ENCODE measurements around the gene PPP4R2.
"Not testable (repeated sequence)": the region's sequence is repeated elsewhere in the genome, so short reads cannot be mapped to it uniquely, and the experiment has no call there.

The PPP4R2 gene

DNA sequence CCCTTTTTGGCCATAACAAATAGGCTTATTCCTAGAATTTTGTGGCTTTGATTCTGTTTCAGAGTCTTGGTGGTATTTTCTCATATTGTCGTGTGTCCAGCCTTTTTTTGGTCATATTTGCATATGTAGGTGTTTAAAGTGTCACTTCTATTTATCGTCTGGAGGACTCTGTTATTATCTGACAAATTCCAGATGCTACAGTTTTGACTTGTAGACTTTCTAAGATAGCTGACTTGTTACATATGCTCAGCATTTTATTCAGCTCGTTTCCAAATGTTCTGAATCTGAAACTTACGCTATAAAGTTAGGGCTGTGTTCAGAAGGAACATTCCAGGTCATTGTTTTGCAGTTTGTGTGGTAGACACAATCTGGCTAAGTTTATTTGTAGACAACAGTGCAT lies 1.9 kb downstream of the PPP4R2 start:
- peak overlapping the region; percentile 99 for H3K4me2 ChIP-seq (ENCODE audit: low read depth, low read length, poor library complexity, severe bottlenecking)
- H2AFZ ChIP-seq (ENCODE audit: low read depth, low read length, severe bottlenecking): no peak overlapping the region
- H3K79me2 ChIP-seq (ENCODE audit: insufficient read depth, low read length): peaks cover 67% of the 10 kb centered on the region
- H3K9me2 ChIP-seq (replicated peaks; ENCODE audit: insufficient read depth, low read length): no peaks in the 10 kb centered on the region
- no peaks in the 10 kb centered on the region for H3K9me3 ChIP-seq (ENCODE audit: insufficient read depth, low read length)
- TF ChIP-seq EZH2phosphoT487 (conservative IDR thresholded peaks at IDR 0.05; ENCODE audit: low read length): no peak
- TF ChIP-seq, protein P1, sequence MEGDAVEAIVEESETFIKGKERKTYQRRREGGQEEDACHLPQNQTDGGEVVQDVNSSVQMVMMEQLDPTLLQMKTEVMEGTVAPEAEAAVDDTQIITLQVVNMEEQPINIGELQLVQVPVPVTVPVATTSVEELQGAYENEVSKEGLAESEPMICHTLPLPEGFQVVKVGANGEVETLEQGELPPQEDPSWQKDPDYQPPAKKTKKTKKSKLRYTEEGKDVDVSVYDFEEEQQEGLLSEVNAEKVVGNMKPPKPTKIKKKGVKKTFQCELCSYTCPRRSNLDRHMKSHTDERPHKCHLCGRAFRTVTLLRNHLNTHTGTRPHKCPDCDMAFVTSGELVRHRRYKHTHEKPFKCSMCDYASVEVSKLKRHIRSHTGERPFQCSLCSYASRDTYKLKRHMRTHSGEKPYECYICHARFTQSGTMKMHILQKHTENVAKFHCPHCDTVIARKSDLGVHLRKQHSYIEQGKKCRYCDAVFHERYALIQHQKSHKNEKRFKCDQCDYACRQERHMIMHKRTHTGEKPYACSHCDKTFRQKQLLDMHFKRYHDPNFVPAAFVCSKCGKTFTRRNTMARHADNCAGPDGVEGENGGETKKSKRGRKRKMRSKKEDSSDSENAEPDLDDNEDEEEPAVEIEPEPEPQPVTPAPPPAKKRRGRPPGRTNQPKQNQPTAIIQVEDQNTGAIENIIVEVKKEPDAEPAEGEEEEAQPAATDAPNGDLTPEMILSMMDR (IDR thresholded peaks at IDR 0.05; ENCODE audit: insufficient read depth, low read length, poor library complexity, severe bottlenecking): no peak
- H3K9ac ChIP-seq (ENCODE audit: low read length): peak overlapping the region; percentile 75
- no peaks in the 10 kb centered on the region for H3K27me3 ChIP-seq (ENCODE audit: low read length)
- H3K4me3 ChIP-seq (ENCODE audit: insufficient read depth, low read length, poor library complexity, severe bottlenecking): peak overlapping the region; percentile 81
- no peak overlapping the region for H3K27ac ChIP-seq (ENCODE audit: low read depth, low read length)
- peaks cover 33% of the 10 kb centered on the region for H3K36me3 ChIP-seq (ENCODE audit: low read length)
- peaks cover 36% of the 10 kb centered on the region for H4K20me1 ChIP-seq (ENCODE audit: low read depth, low read length)
- H3F3A ChIP-seq (ENCODE audit: insufficient read depth): peaks cover 11% of the 10 kb centered on the region; the same call in 1 of the 2 replicates

- H3K4me3 ChIP-seq (ENCODE audit: insufficient read depth, low read length, poor library complexity, severe bottlenecking): peak overlapping the region; percentile 81
- peak overlapping the region; percentile 99 for H3K4me2 ChIP-seq (ENCODE audit: low read depth, low read length, poor library complexity, severe bottlenecking)
These were observed 3.3 kb downstream of the PPP4R2 start for GRCh38 chr3:72999951-73000350.

DNA sequence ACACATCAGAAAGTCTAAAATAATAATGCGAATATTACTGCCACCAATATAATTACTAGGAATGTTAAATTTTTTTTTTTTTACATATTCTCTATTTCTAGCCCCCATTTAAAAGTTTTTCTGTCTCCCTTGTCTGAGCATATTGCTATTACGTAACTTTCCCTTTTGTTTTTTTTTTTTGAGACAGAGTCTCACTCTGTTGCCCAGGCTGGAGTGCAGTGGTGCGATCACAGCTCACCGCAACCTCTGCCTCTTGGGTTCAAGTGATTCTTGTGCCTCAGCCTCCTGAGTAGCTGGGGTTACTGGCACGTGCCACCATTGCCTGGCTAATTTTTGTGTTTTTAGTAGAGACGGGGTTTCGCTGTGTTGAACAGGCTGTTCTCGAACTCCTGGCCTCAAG lies 6.4 kb downstream of the PPP4R2 start:
- Histone ChIP-seq H3K36me3 (ENCODE audit: low read length) (peaks cover 43% of the 10 kb centered on the region), H4K20me1 (ENCODE audit: low read depth, low read length) (peaks cover 60% of the 10 kb centered on the region), H3K79me2 (ENCODE audit: insufficient read depth, low read length) (peaks cover 100% of the 10 kb centered on the region)
- H3K9me3 ChIP-seq (ENCODE audit: insufficient read depth, low read length); H3K9me2 ChIP-seq (replicated peaks; ENCODE audit: insufficient read depth, low read length); H3K4me2 ChIP-seq (ENCODE audit: low read depth, low read length, poor library complexity, severe bottlenecking); H3F3A ChIP-seq (ENCODE audit: insufficient read depth); H3K9ac ChIP-seq (ENCODE audit: low read length); H2AFZ ChIP-seq (ENCODE audit: low read depth, low read length, severe bottlenecking); H3K4me3 ChIP-seq (ENCODE audit: insufficient read depth, low read length, poor library complexity, severe bottlenecking); H3K27me3 ChIP-seq (ENCODE audit: low read length); H3K27ac ChIP-seq (ENCODE audit: low read depth, low read length): not testable (repeated sequence)

More at GRCh38 chr3:72999951-73000350, 3.3 kb downstream of the PPP4R2 start:
- Histone ChIP-seq H3K9ac (ENCODE audit: low read length) (peak overlapping the region; percentile 75; the same call in 1 of the 2 replicates), H4K20me1 (ENCODE audit: low read depth, low read length) (peaks cover 42% of the 10 kb centered on the region), H3K9me3 (ENCODE audit: insufficient read depth, low read length) (no peaks in the 10 kb centered on the region), H3K36me3 (ENCODE audit: low read length) (peaks cover 33% of the 10 kb centered on the region), H3K9me2 (replicated peaks; ENCODE audit: insufficient read depth, low read length) (no peaks in the 10 kb centered on the region), H3K27ac (ENCODE audit: low read depth, low read length) (no peak overlapping the region), H3K79me2 (ENCODE audit: insufficient read depth, low read length) (peaks cover 82% of the 10 kb centered on the region), H2AFZ (ENCODE audit: low read depth, low read length, severe bottlenecking) (no peak overlapping the region), H3F3A (ENCODE audit: insufficient read depth) (peaks cover 11% of the 10 kb centered on the region; the same call in 1 of the 2 replicates), H3K27me3 (ENCODE audit: low read length) (no peaks in the 10 kb centered on the region)
- TF ChIP-seq EZH2phosphoT487 (conservative IDR thresholded peaks at IDR 0.05; ENCODE audit: low read length): no peak
- TF ChIP-seq, protein P1 (IDR thresholded peaks at IDR 0.05; ENCODE audit: insufficient read depth, low read length, poor library complexity, severe bottlenecking): no peak

DNA sequence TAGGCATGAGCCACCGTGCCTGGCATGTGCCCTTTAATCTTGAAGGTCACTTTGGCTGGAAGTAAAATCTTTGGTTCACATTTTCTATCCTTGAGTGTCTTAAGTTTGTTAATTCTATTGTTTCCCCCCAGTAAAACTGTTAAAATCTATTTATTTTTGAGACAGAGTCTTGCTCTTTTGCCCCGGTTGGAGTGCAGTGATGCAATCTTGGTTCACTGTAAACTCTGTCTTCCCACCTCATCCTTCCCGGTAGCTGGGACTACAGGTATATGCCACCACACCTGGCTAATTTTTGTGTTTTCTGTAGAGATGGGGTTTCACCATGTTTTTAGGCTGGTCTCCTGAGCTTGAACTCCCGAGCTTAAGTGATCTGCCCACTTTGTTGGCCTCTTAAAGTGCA lies 7.7 kb downstream of the PPP4R2 start:
- peaks cover 60% of the 10 kb centered on the region for H4K20me1 ChIP-seq (ENCODE audit: low read depth, low read length)
- TF ChIP-seq, protein P1 (IDR thresholded peaks at IDR 0.05; ENCODE audit: insufficient read depth, low read length, poor library complexity, severe bottlenecking): no peak
- no peak for TF ChIP-seq EZH2phosphoT487 (conservative IDR thresholded peaks at IDR 0.05; ENCODE audit: low read length)

More for the DNA sequence above, 7.7 kb downstream of the PPP4R2 start:
- peaks cover 30% of the 10 kb centered on the region for H3K36me3 ChIP-seq (ENCODE audit: low read length)
- no peak overlapping the region for H3K4me2 ChIP-seq (ENCODE audit: low read depth, low read length, poor library complexity, severe bottlenecking)
- H3K79me2 ChIP-seq (ENCODE audit: insufficient read depth, low read length): peaks cover 100% of the 10 kb centered on the region
- H3K9me3 ChIP-seq (ENCODE audit: insufficient read depth, low read length): no peaks in the 10 kb centered on the region
- no peaks in the 10 kb centered on the region for H3K27me3 ChIP-seq (ENCODE audit: low read length)
- no peaks in the 10 kb centered on the region for H3F3A ChIP-seq (ENCODE audit: insufficient read depth)
- H3K4me3 ChIP-seq (ENCODE audit: insufficient read depth, low read length, poor library complexity, severe bottlenecking): no peak overlapping the region
- H3K9me2 ChIP-seq (replicated peaks; ENCODE audit: insufficient read depth, low read length): no peaks in the 10 kb centered on the region
- H3K9ac ChIP-seq (ENCODE audit: low read length): no peak overlapping the region
- no peak overlapping the region for H2AFZ ChIP-seq (ENCODE audit: low read depth, low read length, severe bottlenecking)
- H3K27ac ChIP-seq (ENCODE audit: low read depth, low read length): no peak overlapping the region
